Measurements from ENCODE around the gene ATP8A2.

DNA sequence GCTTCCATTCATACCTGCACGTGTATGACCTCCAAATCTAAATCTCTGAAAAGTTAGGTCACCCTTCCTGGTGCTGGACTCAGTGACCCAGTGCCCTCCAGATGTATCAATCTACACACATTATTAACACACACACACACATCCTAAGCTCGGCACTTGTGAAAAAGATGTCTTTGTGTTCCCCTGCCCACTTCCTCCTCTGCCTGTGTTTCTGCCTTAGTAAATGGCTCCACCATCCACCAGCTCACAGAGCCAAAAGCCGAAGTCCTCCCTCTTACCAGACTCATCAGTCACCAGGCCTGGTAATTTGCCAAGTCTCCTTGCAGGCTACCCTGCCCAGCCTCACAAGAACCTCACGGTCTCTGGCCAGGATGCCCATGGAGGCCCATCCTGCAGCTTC is 548.5 kb downstream of the ATP8A2 start:
- TF ChIP-seq, protein P1, sequence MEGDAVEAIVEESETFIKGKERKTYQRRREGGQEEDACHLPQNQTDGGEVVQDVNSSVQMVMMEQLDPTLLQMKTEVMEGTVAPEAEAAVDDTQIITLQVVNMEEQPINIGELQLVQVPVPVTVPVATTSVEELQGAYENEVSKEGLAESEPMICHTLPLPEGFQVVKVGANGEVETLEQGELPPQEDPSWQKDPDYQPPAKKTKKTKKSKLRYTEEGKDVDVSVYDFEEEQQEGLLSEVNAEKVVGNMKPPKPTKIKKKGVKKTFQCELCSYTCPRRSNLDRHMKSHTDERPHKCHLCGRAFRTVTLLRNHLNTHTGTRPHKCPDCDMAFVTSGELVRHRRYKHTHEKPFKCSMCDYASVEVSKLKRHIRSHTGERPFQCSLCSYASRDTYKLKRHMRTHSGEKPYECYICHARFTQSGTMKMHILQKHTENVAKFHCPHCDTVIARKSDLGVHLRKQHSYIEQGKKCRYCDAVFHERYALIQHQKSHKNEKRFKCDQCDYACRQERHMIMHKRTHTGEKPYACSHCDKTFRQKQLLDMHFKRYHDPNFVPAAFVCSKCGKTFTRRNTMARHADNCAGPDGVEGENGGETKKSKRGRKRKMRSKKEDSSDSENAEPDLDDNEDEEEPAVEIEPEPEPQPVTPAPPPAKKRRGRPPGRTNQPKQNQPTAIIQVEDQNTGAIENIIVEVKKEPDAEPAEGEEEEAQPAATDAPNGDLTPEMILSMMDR (conservative IDR thresholded peaks at IDR 0.05) = no peak
- TF ChIP-seq ZFX (IDR thresholded peaks at IDR 0.05) = no peak
